SK-N-SH (cell line): Measurements from ENCODE around the gene SNX15.

ENCODE experiments used
- CTCF ChIP-seq: fragments of 200-600 bp; sonication (generic); IDR thresholded peaks from 2 replicates; pipeline ENCODE4 v1.6.1; 2017; ENCODE audit warnings: antibody characterized with exemption, mild to moderate bottlenecking, moderate library complexity
- FOSL2 ChIP-seq: IDR thresholded peaks from 2 replicates; pipeline ENCODE4 v1.4.0; 2012; ENCODE audit warnings: low read depth, mild to moderate bottlenecking, moderate library complexity, borderline replicate concordance
- FOXM1 ChIP-seq: IDR thresholded peaks from 2 replicates; pipeline ENCODE4 v1.4.0; 2012; ENCODE audit warnings: low read depth, mild to moderate bottlenecking
- GABPA ChIP-seq: IDR thresholded peaks from 2 replicates; pipeline ENCODE4 v1.4.0; 2012; ENCODE audit warnings: low read depth, mild to moderate bottlenecking
- MAX ChIP-seq: IDR thresholded peaks from 2 replicates; pipeline ENCODE4 v1.4.0; 2012; ENCODE audit warnings: low read depth
- POLR2AphosphoS5 ChIP-seq: IDR thresholded peaks from 2 replicates; pipeline ENCODE4 v1.6.1; 2012; ENCODE audit warnings: low read depth, low read length
- TAF1 ChIP-seq: IDR thresholded peaks from 2 replicates; pipeline ENCODE4 v1.6.1; 2012; ENCODE audit warnings: low read depth, mild to moderate bottlenecking, low read length, moderate library complexity, borderline replicate concordance
- ZBTB33 ChIP-seq: IDR thresholded peaks from 2 replicates; pipeline ENCODE4 v1.4.0; 2012; ENCODE audit warnings: low read depth, borderline replicate concordance

GRCh38 chr11:65059523-65059922, 32.3 kb downstream of the SNX15 start:
- TF ChIP-seq MAX = no peak
- TF ChIP-seq ZBTB33 = no peak
- TF ChIP-seq CTCF = no peak
- TF ChIP-seq FOXM1 = no peak
- TF ChIP-seq TAF1 = no peak
- no peak for TF ChIP-seq FOSL2
- TF ChIP-seq POLR2AphosphoS5 = no peak
- no peak for TF ChIP-seq GABPA
